ENCODE measurements around the gene TM9SF3.

TM9SF3 gene

DNA sequence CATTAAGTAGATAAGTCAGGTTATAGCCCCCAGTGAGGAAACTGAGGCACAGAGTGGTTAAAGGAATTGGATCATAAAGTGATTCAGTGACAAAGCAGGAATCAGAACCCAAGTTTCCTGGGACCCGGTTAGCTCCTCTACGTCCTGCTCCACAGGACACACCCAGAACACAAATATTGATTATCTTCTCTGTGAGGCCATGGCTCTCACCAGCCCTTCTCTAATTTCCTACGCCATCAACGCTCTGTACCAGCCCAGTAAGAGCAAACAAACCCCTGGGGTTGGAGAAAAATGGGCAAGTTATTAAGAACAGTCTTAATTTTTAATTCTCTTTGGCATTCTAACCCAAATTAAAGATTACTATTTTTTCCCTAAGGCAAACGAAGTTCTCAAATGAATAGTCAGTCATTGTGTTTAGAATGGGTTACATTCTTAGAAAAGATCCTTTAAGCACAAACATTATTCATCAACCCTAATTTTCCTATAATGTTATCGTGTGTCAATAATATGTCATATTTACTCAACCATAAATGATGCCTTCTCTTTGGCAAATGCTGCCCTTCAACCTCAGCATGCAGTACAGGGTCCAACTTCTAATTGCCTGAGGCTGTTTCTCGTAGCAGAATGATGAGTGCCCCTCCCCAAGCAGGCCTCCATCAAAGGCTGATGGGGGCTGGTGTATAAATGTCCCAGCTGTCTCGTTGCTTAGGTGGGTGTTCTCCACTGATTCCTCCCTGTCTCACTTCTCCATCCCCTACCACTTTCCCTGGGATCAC is 25.4 kb upstream of the TM9SF3 start:
- H3K4me1 ChIP-seq (ENCODE audit: insufficient read depth, insufficient read length), result peaks cover 3% of the 10 kb centered on the region
- no peaks in the 10 kb centered on the region for H3K9me3 ChIP-seq (ENCODE audit: insufficient read depth, low read length)
- no peak for DNase-seq (ENCODE audit: low read depth, low spot score)
- no peaks in the 10 kb centered on the region for H3K27me3 ChIP-seq (ENCODE audit: insufficient read depth, insufficient read length)
- H3K36me3 ChIP-seq (ENCODE audit: insufficient read depth, insufficient read length, low read length), result no peaks in the 10 kb centered on the region
- no peak overlapping the region for H3K9ac ChIP-seq (ENCODE audit: insufficient read length, low read depth)
- no peak overlapping the region for H3K4me3 ChIP-seq (ENCODE audit: insufficient read length, low read depth)
- TF ChIP-seq SUZ12 (IDR thresholded peaks at IDR 0.05; ENCODE audit: extremely low read depth, insufficient read depth, insufficient read length) (no peak), YY1 (IDR thresholded peaks at IDR 0.05; ENCODE audit: insufficient read depth, insufficient read length) (no peak), ZNF274 (IDR thresholded peaks at IDR 0.05; ENCODE audit: low read depth, low read length) (no peak)

DNA sequence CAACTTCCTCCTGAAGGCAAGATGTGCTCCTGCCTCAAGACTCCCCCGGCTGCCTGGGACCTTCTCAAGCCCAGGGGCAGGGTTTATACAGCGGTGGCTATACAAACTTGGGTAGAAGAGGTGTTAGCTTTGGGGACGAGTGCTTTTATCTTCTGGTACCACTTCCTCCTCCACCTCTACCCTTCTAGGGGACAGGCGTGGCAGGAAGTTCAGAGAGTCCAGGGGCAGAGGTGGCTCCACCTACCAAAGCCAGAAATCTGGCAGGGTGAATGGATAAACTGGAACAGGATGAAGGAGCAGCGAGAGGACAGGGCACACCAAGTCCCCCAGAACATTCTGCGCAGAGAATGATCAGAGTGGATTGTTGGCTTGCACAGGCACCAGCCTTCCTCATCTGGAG is 24.0 kb upstream of the TM9SF3 start:
- Histone ChIP-seq H3K27me3 (ENCODE audit: insufficient read depth, insufficient read length) (no peaks in the 10 kb centered on the region), H3K9ac (ENCODE audit: insufficient read length, low read depth) (no peak overlapping the region), H3K4me3 (ENCODE audit: insufficient read length, low read depth) (no peak overlapping the region), H3K36me3 (ENCODE audit: insufficient read depth, insufficient read length, low read length) (no peaks in the 10 kb centered on the region), H3K4me1 (ENCODE audit: insufficient read depth, insufficient read length) (peaks cover 2% of the 10 kb centered on the region), H3K9me3 (ENCODE audit: insufficient read depth, low read length) (no peaks in the 10 kb centered on the region)
- no peak for DNase-seq (ENCODE audit: low read depth, low spot score)
- no peak for TF ChIP-seq SUZ12 (IDR thresholded peaks at IDR 0.05; ENCODE audit: extremely low read depth, insufficient read depth, insufficient read length)
- TF ChIP-seq YY1 (IDR thresholded peaks at IDR 0.05; ENCODE audit: insufficient read depth, insufficient read length), result no peak
- no peak for TF ChIP-seq ZNF274 (IDR thresholded peaks at IDR 0.05; ENCODE audit: low read depth, low read length)

DNA sequence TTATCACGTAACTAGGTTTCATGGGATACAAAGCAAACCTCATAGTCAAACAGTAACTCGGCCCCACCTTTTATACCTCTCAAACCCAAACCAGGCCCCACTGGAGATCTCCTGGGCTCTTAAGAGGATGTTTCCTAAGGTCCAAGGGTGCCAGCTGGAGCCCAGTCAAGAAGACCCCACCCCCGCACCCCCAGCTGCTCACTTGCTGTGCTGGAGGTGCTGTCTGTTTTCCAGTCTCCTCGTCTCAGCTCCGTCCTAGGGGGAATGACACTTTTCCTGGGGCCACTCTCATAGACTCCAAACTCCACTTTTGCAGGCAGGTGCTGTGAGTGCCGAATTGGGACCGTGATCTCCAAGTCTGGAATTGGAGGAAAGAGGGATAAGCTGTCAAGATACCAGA is 22.7 kb upstream of the TM9SF3 start:
- no peak for DNase-seq (ENCODE audit: low read depth, low spot score)
- peaks cover 2% of the 10 kb centered on the region for H3K4me1 ChIP-seq (ENCODE audit: insufficient read depth, insufficient read length)
- H3K4me3 ChIP-seq (ENCODE audit: insufficient read length, low read depth), result no peak overlapping the region
- TF ChIP-seq YY1 (IDR thresholded peaks at IDR 0.05; ENCODE audit: insufficient read depth, insufficient read length), result no peak
- no peaks in the 10 kb centered on the region for H3K36me3 ChIP-seq (ENCODE audit: insufficient read depth, insufficient read length, low read length)
- no peak overlapping the region for H3K9ac ChIP-seq (ENCODE audit: insufficient read length, low read depth)
- H3K27me3 ChIP-seq (ENCODE audit: insufficient read depth, insufficient read length), result no peaks in the 10 kb centered on the region
- H3K9me3 ChIP-seq (ENCODE audit: insufficient read depth, low read length), result no peaks in the 10 kb centered on the region

DNA sequence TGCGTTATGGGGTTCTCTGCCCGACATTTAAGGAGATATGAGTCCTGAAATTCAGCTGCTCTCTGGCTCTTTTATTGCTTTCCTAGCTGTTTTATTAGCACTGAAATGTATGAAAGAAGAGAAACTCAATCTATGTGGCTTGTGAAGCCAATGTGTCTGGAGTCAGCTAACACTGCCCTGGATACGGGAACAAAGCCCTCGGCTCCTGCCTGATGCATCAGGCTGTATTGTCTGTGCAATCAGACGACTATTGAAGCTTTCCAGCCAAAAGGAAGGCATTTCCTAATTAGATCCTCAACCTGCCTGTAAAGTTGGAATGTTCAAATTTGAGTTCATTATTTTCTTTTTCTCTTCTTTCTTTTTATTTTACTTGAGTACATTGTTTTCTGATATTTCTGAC is 22.0 kb upstream of the TM9SF3 start:
- no peak overlapping the region for H3K4me3 ChIP-seq (ENCODE audit: insufficient read length, low read depth)
- H3K9ac ChIP-seq (ENCODE audit: insufficient read length, low read depth), result no peak overlapping the region
- no peaks in the 10 kb centered on the region for H3K9me3 ChIP-seq (ENCODE audit: insufficient read depth, low read length)
- H3K27me3 ChIP-seq (ENCODE audit: insufficient read depth, insufficient read length), result no peaks in the 10 kb centered on the region
- H3K4me1 ChIP-seq (ENCODE audit: insufficient read depth, insufficient read length), result peaks cover 2% of the 10 kb centered on the region
- DNase-seq (ENCODE audit: low read depth, low spot score), result no peak
- H3K36me3 ChIP-seq (ENCODE audit: insufficient read depth, insufficient read length, low read length), result no peaks in the 10 kb centered on the region
- TF ChIP-seq ZNF274 (IDR thresholded peaks at IDR 0.05; ENCODE audit: low read depth, low read length) (no peak), SUZ12 (IDR thresholded peaks at IDR 0.05; ENCODE audit: extremely low read depth, insufficient read depth, insufficient read length) (no peak), YY1 (IDR thresholded peaks at IDR 0.05; ENCODE audit: insufficient read depth, insufficient read length) (no peak)

DNA sequence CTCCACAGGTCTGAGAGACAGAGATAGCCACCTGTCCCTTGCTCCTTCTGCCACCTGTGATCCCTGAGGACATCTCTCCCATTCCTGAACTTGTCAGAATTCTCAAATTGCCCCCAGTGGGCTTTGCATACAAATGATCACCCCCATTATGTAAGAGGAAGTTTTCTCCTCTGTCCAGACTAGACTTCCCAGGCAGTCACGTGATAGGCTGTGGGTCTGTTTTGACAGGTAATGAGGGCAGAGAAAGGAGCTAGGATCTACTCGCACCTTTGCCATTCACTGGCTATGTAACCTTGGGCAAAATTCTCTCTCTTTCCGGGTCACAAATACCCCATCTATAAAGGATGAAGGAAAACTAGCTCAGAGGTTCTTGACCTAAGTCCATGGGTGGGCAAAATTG is 21.4 kb upstream of the TM9SF3 start:
- H3K4me1 ChIP-seq (ENCODE audit: insufficient read depth, insufficient read length), result peaks cover 2% of the 10 kb centered on the region
- H3K36me3 ChIP-seq (ENCODE audit: insufficient read depth, insufficient read length, low read length), result no peaks in the 10 kb centered on the region
- no peak for DNase-seq (ENCODE audit: low read depth, low spot score)
- TF ChIP-seq YY1 (IDR thresholded peaks at IDR 0.05; ENCODE audit: insufficient read depth, insufficient read length) (no peak), ZNF274 (IDR thresholded peaks at IDR 0.05; ENCODE audit: low read depth, low read length) (no peak)
- no peak overlapping the region for H3K4me3 ChIP-seq (ENCODE audit: insufficient read length, low read depth)
- H3K9ac ChIP-seq (ENCODE audit: insufficient read length, low read depth), result no peak overlapping the region
- H3K27me3 ChIP-seq (ENCODE audit: insufficient read depth, insufficient read length), result no peaks in the 10 kb centered on the region
- no peaks in the 10 kb centered on the region for H3K9me3 ChIP-seq (ENCODE audit: insufficient read depth, low read length)

DNA sequence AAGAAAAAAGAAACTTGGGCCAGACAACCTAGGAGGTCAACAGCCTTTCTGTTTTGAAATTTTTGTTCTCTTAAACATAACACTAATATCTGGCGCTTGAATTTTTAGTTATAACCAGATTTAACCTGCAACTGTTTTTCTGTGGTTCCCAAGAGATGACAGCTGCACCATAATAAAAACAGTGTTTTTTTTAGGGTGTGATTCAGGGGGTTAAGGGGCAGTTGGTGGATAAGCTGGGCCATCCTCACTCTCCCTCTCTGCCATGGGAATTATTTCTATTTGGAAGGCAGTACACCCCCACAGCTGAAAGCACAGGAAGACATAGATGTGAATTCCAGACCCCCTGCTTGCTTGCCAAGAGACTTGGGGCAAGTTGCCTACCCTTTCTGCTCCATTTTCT is 20.1 kb upstream of the TM9SF3 start:
- H3K36me3 ChIP-seq (ENCODE audit: insufficient read depth, insufficient read length, low read length), result no peaks in the 10 kb centered on the region
- H3K27me3 ChIP-seq (ENCODE audit: insufficient read depth, insufficient read length), result no peaks in the 10 kb centered on the region
- no peak overlapping the region for H3K9ac ChIP-seq (ENCODE audit: insufficient read length, low read depth)
- no peaks in the 10 kb centered on the region for H3K9me3 ChIP-seq (ENCODE audit: insufficient read depth, low read length)
- H3K4me3 ChIP-seq (ENCODE audit: insufficient read length, low read depth), result no peak overlapping the region
- no peak for DNase-seq (ENCODE audit: low read depth, low spot score)
- no peak for TF ChIP-seq SUZ12 (IDR thresholded peaks at IDR 0.05; ENCODE audit: extremely low read depth, insufficient read depth, insufficient read length)
- TF ChIP-seq YY1 (IDR thresholded peaks at IDR 0.05; ENCODE audit: insufficient read depth, insufficient read length), result no peak
- no peak for TF ChIP-seq ZNF274 (IDR thresholded peaks at IDR 0.05; ENCODE audit: low read depth, low read length)
- H3K4me1 ChIP-seq (ENCODE audit: insufficient read depth, insufficient read length), result peaks cover 2% of the 10 kb centered on the region

DNA sequence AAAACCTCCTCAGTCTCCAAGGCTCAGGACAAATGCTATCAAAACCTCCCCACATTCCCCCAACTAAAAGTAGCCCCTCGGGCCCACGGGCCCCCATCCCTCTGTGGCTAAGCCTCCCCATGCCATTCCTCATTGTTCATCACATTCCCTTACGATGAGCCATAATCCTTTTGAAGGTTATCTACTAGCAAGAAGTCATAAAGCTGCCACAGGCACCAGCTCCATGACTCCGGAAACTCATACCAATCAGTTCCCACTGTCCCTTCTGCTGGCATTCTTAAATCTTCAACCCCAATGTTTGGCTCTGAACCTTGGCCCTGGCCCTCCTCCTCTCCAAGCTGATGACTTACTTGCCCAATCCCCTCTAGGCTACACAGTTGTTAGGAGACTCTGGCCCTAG is 19.4 kb upstream of the TM9SF3 start:
- Histone ChIP-seq H3K27me3 (ENCODE audit: insufficient read depth, insufficient read length) (no peaks in the 10 kb centered on the region), H3K4me3 (ENCODE audit: insufficient read length, low read depth) (no peak overlapping the region), H3K36me3 (ENCODE audit: insufficient read depth, insufficient read length, low read length) (no peaks in the 10 kb centered on the region), H3K4me1 (ENCODE audit: insufficient read depth, insufficient read length) (peaks cover 2% of the 10 kb centered on the region), H3K9ac (ENCODE audit: insufficient read length, low read depth) (no peak overlapping the region), H3K9me3 (ENCODE audit: insufficient read depth, low read length) (no peaks in the 10 kb centered on the region)
- TF ChIP-seq SUZ12 (IDR thresholded peaks at IDR 0.05; ENCODE audit: extremely low read depth, insufficient read depth, insufficient read length) (no peak), YY1 (IDR thresholded peaks at IDR 0.05; ENCODE audit: insufficient read depth, insufficient read length) (no peak), ZNF274 (IDR thresholded peaks at IDR 0.05; ENCODE audit: low read depth, low read length) (no peak)
- no peak for DNase-seq (ENCODE audit: low read depth, low spot score)

Measured in NT2/D1 (cell line).